HepG2 (cell line): ENCODE results near the gene TNNI3. TPM values are rescaled to one million over a fixed set of nuclear protein-coding genes. Genes with fewer than 3 reads are reported as not detected.

Experiments
- ASH2L ChIP-seq: fragments of 300-600, 200-600 bp; sonication (generic); IDR thresholded peaks from 2 replicates; pipeline ENCODE4 v1.7.0; 2017; ENCODE audit warnings: low read depth, mild to moderate bottlenecking, moderate library complexity, mixed read lengths, low read length; ENCODE audit not compliant: insufficient read length
- CREB1 ChIP-seq, 2 experiments: fragments of 450-650 bp in 1 of 2; IDR thresholded peaks; 2 replicates each; pipeline ENCODE4 v1.6.1; 2016 to 2017; ENCODE audit warnings: control low read depth in 1 of 2, mild to moderate bottlenecking in 1 of 2, missing compliant biosample characterization in 1 of 2, missing genetic modification characterization in 1 of 2
- GABPA ChIP-seq, 2 experiments: IDR thresholded peaks; 2 replicates each; pipeline ENCODE4 v1.6.1; 2011 to 2016; ENCODE audit warnings: low read depth in 2 of 2, low read length in 1 of 2, missing biosample characterization in 1 of 2, missing genetic modification characterization in 1 of 2
- GMEB2 ChIP-seq: IDR thresholded peaks from 2 replicates; pipeline ENCODE4 v1.6.1; 2016; ENCODE audit warnings: missing biosample characterization, missing genetic modification reagents, low read depth
- GTF2F1 ChIP-seq: fragments of 150-350 bp; IDR thresholded peaks from 2 replicates; pipeline ENCODE4 v1.6.1; 2014; ENCODE audit warnings: low read length
- HNRNPK ChIP-seq: fragments of 200-400 bp; formaldehyde crosslinking; IDR thresholded peaks from 2 replicates; pipeline ENCODE4 v1.6.1; 2018; ENCODE audit warnings: low read length, low read depth, moderate library complexity, mild to moderate bottlenecking; ENCODE audit not compliant: poor library complexity, severe bottlenecking
- HOXA3 ChIP-seq: sonication (generic); formaldehyde crosslinking; IDR thresholded peaks from 2 replicates; pipeline ENCODE4 v1.5.0; 2020; ENCODE audit warnings: missing genetic modification reagents
- IRF2 ChIP-seq: IDR thresholded peaks from 2 replicates; pipeline ENCODE4 v1.6.1; 2018; ENCODE audit warnings: missing genetic modification reagents, missing compliant biosample characterization
- KAT8 ChIP-seq: IDR thresholded peaks from 2 replicates; pipeline ENCODE4 v1.6.1; 2016; ENCODE audit warnings: missing genetic modification reagents, missing compliant biosample characterization
- KLF15 ChIP-seq: sonication (generic); formaldehyde crosslinking; IDR thresholded peaks from 2 replicates; pipeline ENCODE4 v1.8.1; 2023; ENCODE audit warnings: borderline replicate concordance, mild to moderate bottlenecking, inconsistent platforms, missing genetic modification reagents, mixed read lengths
- LRRFIP1 ChIP-seq: sonication (generic); formaldehyde crosslinking; conservative IDR thresholded peaks from 2 replicates; pipeline ENCODE4 v1.4.0; 2020; ENCODE audit warnings: missing genetic modification reagents
- MAX ChIP-seq: IDR thresholded peaks from 2 replicates; pipeline ENCODE4 v1.6.1; 2012; ENCODE audit warnings: inconsistent platforms
- PAF1 ChIP-seq: IDR thresholded peaks from 2 replicates; pipeline ENCODE4 v1.6.1; 2016; ENCODE audit warnings: missing genetic modification reagents, missing compliant biosample characterization
- POLR2G ChIP-seq: fragments of 200-400 bp; formaldehyde crosslinking; IDR thresholded peaks from 2 replicates; pipeline ENCODE4 v1.6.1; 2018; ENCODE audit warnings: mild to moderate bottlenecking, low read depth, low read length, moderate library complexity
- RBFOX2 ChIP-seq: fragments of 200-400 bp; formaldehyde crosslinking; IDR thresholded peaks from 2 replicates; pipeline ENCODE4 v1.6.1; 2017; ENCODE audit warnings: low read depth, mild to moderate bottlenecking, low read length
- SOX13 ChIP-seq, 3 experiments: fragments of 450-650 bp in 1 of 3; sonication (generic) in 1 of 3; formaldehyde crosslinking in 1 of 3; IDR thresholded peaks in 2 of 3; conservative IDR thresholded peaks in 1 of 3; 2 replicates each; pipeline versions ENCODE4 v1.5.0 to v1.6.1; 2016 to 2020; ENCODE audit warnings: antibody characterized with exemption in 1 of 3, mild to moderate bottlenecking in 1 of 3, missing compliant biosample characterization in 1 of 3, missing genetic modification reagents in 1 of 3, moderate library complexity in 1 of 3
- TBL1XR1 ChIP-seq: fragments of 150-350 bp; IDR thresholded peaks from 2 replicates; pipeline ENCODE4 v1.6.1; 2014; ENCODE audit warnings: borderline replicate concordance, low read length; ENCODE audit not compliant: partially characterized antibody
- ZBTB25 ChIP-seq: IDR thresholded peaks from 2 replicates; pipeline ENCODE4 v1.6.1; 2018; ENCODE audit warnings: missing genetic modification reagents
- ZFP90 ChIP-seq: sonication (generic); formaldehyde crosslinking; IDR thresholded peaks from 2 replicates; pipeline ENCODE4 v1.8.0; 2022; ENCODE audit warnings: missing genetic modification reagents, mild to moderate bottlenecking, inconsistent platforms, borderline replicate concordance
- ZKSCAN8 ChIP-seq: IDR thresholded peaks from 2 replicates; pipeline ENCODE4 v1.6.1; 2016; ENCODE audit warnings: borderline replicate concordance, missing genetic modification reagents, missing compliant biosample characterization
- ZNF772 ChIP-seq: sonication (generic); formaldehyde crosslinking; IDR thresholded peaks from 2 replicates; pipeline ENCODE4 v1.5.0; 2020; ENCODE audit warnings: mild to moderate bottlenecking, missing genetic modification reagents
- polyA plus RNA-seq, 8 experiments: library from polyadenylated mRNA; depleted of rRNA in 3 of 8; stranded (reverse) in 7 of 8; unstranded in 1 of 8; fragments of >200 nt; fragmentation: Illumina TruSeq in 4 of 8; extraction: Trizol in 4 of 8; gene quantifications; 2 replicates each; pipeline versions ENCODE4 v1.2.1 to v1.2.3, GENCODE V29; 2011 to 2016; ENCODE audit warnings: low read depth in 4 of 8, missing spikeins in 1 of 8, mixed read lengths in 1 of 8; ENCODE audit not compliant: insufficient read depth in 1 of 8
- total RNA-seq, 5 experiments: library from RNA; depleted of rRNA; stranded (reverse); fragments of >200 nt; fragmentation: Illumina TruSeq; extraction: Trizol; gene quantifications; 2 replicates each; pipeline ENCODE4 v1.2.3, GENCODE V29; 2016; ENCODE audit warnings: low read depth in 1 of 5

Gene TNNI3
- total and polyA plus RNA-seq, 2 of the 13 experiments (the other 11 are each of a cell fraction or from before 2014, with no cell fraction given): 3.5 to 3.7 TPM

- TF ChIP-seq TBL1XR1: peak; percentile 43
- TF ChIP-seq ZNF772 (CRISPR knock-in tag): 0 out of 2 replicates have a peak, but pooled peaks have one; percentile 19
- no peak for TF ChIP-seq HNRNPK
- TF ChIP-seq KLF15 (CRISPR knock-in tag): no peak
- TF ChIP-seq KAT8 (CRISPR knock-in tag): peak; percentile 85
- 0 out of 2 replicates have a peak, but pooled peaks have one; percentile 20 for TF ChIP-seq ZFP90 (CRISPR knock-in tag)
- peak; percentile 97 for TF ChIP-seq GMEB2 (CRISPR knock-in tag)
- peak; percentile 98 for TF ChIP-seq CREB1 (IDR thresholded peaks at IDR 0.05)
- TF ChIP-seq CREB1 (CRISPR knock-in tag; IDR thresholded peaks at IDR 0.05): peak; percentile 96
- TF ChIP-seq RBFOX2: no peak; the same call in 1 of the 2 replicates
- TF ChIP-seq ASH2L: peak; percentile 28
- TF ChIP-seq HOXA3 (CRISPR knock-in tag): peak; percentile 67; the same call in 1 of the 2 replicates
- no peak for TF ChIP-seq LRRFIP1 (CRISPR knock-in tag)
- peak; percentile 27; the same call in 1 of the 2 replicates for TF ChIP-seq ZKSCAN8 (CRISPR knock-in tag)
- TF ChIP-seq ZBTB25 (CRISPR knock-in tag): peak; percentile 89
- peak; percentile 95 for TF ChIP-seq IRF2 (CRISPR knock-in tag)
- TF ChIP-seq MAX: peak; percentile 40
- TF ChIP-seq GTF2F1: no peak
- TF ChIP-seq SOX13 (IDR thresholded peaks at IDR 0.05): no peak
- peak in 1 of 2 experiments; percentile 14; a peak in 1 of 4 replicates for TF ChIP-seq SOX13 (CRISPR knock-in tag; conservative IDR thresholded peaks at IDR 0.05 in 1 of 2, IDR thresholded peaks at IDR 0.05 in 1 of 2)
- peak; percentile 57 for TF ChIP-seq GABPA (IDR thresholded peaks at IDR 0.05; ENCODE audit: low read depth, low read length)
- peak; percentile 88 for TF ChIP-seq GABPA (CRISPR knock-in tag; IDR thresholded peaks at IDR 0.05; ENCODE audit: low read depth)
- TF ChIP-seq PAF1: no peak
- TF ChIP-seq POLR2G: peak; percentile 81
These were observed 39.7 kb downstream of the TNNI3 start (continued) for GRCh38 chr19:55117663-55118391.
